Endometrial microvascular endothelial cells (primary cell): ENCODE measurements around the gene FBN3. TPM values are rescaled to one million over a fixed set of nuclear protein-coding genes. Genes with fewer than 3 reads are reported as not detected.
"Not testable (repeated sequence)": the region's sequence is repeated elsewhere in the genome, so short reads cannot be mapped to it uniquely, and the experiment has no call there.

ENCODE experiments used
- in situ Hi-C: cut with HindIII; loops from 2 replicates; pipeline ENCODE4 v1.10.0; 2017; ENCODE audit warnings: low sequenced_read_pairs, low pct_unique_long_range_greater_than_20kb; ENCODE audit errors: inconsistent ontology term
- total RNA-seq: library from RNA; depleted of rRNA; stranded (reverse); fragments of >200 nt; gene quantifications from one replicate; pipeline ENCODE4 v1.2.3, GENCODE V29; 2015; ENCODE audit errors: inconsistent ontology term

Gene FBN3
- total RNA-seq, result not detected

DNA sequence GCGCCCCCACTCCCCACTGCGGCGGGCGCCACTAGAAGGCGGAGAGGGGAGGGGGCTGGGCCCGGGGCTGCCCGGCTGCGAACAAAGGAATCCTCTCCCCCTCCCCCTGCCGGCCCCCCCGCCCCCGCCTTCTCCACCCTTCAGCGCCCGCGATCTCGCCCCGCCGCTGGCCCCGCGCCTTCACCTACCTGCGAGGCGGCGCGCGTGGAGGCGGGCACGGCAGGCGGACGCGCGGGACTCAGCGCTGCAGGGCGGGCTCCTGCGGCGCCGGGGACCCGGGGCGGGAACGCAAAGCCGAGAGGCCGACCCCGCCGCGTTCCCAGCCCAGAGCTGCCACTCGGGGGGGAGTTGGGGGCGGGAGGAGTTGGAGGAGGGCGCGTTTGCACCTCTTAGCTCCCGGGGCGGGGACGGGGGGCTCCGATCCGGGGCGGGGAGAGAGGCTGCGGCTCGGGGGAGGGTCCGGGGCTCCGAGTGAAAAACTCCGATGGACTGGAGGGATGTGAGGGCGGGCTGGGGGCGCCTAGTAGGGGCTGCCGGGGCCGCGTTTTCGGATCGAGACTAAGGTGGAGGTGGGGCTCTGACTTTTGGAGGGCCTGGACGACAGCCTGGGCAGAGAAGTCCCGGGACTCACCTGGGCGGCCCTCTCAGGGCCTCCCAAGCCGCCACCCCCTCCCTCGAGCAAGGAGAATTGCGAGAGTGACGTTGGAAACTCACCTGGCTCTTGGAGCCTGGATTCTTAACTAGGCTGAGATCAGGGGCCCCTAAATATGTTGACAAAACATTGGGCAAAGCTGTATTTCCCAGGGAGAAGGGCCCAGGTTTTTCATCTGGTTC is at the start of gene FBN3:
Gene FBN3 (minus strand): TSS at position 332 of the 834 bp plus-strand sequence. CDS start 2,112 bp downstream, outside the sequence.
- in situ Hi-C loops, result no loop called here

DNA sequence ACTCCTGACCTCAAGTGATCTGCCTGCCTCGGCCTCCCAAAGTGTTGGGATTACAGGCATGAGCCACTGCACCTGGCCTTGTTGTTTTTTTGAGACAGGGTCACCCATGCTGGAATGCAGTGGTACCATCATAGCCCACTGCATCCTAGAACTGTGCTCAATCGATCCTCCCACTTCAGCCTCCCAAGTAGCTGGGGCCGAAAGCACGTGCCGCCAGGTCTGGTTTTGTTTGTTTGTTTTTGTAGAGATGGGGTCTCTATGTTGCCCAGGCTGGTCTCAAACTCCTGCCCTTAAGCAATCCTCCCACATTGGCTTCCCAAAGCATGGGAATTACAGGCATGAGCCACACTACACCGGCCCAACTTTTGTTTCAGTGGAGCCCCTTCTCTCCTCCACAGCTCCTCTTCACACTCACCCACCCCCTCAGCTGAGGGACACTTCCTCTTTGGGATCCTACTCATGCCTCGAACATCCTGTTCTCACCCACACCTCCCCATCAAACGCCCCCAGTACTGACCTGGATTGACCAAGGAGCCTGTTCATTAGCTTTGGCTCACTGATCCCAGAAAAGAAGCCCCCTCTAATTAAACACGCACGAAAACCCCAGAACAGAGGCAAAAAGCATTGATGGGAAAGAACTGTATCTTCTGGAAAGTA is 47.0 kb upstream of the FBN3 start:
- in situ Hi-C loops, result no loop called here

DNA sequence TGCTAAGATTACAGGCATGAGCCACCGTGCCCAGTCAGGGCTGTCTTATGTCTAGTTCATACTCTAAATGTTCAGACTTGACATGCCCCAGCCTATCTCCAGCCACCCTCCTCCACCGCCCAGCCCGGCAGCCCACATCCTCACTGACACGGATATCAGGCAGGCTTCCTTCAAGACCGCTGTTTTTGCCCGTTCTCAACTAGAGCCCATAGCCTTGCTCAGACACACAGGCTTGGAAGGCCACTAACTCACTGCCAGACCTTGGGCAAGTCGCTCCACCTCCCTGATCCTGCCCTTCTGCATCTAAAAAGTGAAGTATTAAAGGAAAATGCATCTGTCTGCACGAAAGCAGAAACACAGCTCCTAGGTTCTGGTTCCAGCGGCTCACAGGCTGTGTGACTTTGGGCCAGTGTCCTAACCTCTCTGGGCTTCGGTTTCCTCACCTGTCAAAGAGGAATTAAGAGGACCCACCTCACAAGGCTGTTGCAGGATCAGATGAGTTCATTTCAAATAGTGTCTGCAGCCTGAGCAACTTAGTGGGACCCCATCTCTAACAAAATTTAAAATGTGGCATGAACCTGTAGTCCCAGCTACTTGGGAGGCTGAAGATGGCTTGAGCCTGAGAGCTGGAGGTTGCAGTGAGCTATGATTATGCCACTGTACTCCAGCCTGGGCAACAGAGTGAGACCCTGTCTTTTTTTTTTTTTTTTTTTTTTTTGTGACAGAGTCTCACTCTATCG is 45.3 kb upstream of the FBN3 start:
- in situ Hi-C loops, result no loop called here

DNA sequence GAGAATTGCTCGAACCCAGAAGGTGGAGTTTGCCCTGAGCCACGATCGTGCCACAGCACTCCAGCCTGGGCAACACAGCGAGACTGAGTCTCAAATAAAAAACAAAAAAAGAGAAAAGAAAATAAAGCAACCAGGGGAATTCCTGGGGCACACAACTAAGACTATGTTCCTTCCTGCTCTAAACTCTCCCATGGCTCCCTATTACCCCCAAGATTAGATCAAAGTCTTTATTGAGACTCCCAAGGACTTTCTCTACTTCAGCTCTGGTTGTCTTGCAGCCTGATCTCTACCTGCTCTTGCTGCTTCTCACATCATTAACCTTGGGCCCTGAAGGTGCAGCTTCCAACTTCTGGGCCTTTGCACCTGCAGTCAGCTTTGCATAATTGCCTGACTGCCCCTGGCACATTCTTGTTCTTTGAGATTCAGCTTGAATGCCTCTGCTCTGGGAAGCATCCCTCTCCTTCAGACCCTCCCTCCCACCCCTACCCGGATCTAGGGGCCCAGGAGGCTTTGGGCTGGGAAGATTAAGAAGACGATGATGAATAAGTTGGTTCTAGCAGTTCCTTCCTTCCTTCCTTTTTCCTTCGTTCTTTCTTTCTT is 42.9 kb upstream of the FBN3 start:
- in situ Hi-C loops, result no loop called here

DNA sequence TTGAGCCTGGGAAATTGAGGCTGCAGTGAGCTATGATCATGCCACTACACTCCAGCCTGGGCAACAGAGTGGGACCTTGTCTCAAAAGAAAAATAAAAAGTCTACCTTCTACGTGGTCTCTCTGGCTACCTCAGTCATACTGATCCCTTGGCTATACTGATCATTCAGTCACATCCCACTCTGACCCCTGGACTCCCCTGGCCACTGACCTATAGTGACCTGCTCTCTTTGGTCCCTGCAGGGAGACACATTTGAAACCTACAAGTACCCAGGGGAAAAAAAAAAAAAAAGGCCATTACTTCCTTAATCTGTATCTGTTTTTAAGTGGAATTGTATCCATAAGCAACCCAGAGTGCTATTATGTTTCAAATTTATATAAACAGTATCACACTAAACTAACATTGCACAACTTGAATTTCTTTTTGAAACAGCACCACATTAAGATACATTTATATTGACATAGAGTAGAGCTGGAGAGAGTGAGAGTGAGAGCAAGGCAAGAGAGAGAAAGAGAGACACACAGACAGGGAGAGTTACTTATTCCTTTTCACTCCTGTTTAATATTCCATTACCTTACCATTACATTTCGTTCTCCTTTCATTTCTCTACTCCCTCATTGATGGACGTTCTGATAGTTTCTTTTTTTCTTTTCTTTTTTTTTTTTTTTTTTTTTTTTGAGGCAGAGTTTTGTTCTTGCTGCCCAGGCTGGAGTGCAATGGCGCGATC is 36.1 kb upstream of the FBN3 start:
- in situ Hi-C loops, result no loop called here

DNA sequence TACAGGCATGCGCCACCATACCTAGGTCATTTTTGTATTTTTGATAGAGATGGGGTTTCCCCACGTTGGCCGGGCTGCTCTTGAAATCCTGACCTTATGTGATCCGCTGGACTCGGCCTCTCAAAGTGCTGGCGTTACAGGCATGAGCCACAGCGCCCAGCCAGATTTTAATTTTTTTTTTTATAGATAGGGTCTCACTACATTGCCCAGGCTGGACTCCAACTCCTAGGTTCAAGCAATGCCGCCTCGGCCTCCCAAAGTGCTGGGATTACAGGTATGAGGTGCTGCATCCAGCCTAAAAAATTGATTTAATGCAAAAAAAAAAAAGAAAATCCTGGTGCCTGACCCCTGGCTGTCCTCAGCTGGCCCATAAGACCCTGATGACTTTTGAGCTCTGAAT is 34.9 kb upstream of the FBN3 start:
- in situ Hi-C loops, result no loop called here

DNA sequence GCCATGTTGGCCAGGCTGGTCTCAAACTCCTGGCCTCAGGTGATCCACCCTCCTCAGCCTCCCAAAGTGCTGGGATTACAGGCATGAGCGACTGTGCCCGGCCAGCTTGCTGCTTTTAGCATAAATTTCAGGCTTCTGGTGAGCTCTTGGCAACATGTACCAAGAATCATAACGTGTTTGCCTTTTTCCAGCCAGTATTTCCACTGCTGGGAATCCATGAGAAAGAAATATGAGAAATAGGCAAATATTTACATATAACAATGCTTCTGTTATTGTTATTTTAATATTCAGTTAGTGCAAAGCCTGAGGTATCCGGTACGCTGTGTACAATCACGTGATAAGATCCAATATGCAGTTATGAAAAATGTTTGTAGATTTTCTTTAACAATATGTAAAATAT is 30.6 kb upstream of the FBN3 start:
- in situ Hi-C loops, result no loop called here

DNA sequence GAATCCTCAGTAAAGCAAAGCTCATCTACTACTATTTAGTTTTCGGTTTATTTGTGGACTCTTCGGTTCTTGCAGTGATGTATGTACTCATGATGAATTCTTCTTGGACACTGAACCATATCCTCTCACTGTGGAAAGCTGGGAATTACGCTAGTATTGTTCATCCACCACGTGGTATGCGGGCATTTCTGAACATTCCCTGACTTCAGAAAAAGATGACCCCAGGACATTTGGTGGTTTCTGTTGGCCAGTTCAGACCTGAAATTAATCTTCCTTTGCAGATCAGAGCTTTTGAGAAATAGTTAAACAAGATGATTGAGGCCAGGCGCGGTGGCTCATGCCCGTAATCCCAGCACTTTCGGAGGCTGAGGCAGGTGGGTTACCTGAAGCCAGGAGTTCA is 25.3 kb upstream of the FBN3 start:
- in situ Hi-C loops, result no loop called here

DNA sequence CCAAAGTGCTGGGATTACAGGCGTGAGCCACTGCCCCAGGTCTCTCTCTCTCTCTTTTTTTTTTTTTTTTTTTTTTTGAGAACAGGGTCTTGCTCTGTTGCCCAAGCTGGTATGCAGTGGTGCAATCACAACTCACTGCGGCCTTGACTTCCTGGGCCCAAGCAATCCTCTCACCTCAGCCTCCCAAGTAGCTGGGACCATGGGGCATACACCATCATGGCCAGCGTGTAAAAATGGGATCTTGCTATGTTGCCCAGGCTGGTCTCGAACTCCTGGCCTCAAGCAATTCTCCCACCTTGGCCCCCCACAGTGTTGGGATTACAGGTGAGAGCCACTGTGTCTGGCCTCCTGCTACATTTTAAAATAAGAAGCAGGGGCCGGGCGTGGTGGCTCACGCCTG is 19.1 kb upstream of the FBN3 start:
- in situ Hi-C loops, result no loop called here

DNA sequence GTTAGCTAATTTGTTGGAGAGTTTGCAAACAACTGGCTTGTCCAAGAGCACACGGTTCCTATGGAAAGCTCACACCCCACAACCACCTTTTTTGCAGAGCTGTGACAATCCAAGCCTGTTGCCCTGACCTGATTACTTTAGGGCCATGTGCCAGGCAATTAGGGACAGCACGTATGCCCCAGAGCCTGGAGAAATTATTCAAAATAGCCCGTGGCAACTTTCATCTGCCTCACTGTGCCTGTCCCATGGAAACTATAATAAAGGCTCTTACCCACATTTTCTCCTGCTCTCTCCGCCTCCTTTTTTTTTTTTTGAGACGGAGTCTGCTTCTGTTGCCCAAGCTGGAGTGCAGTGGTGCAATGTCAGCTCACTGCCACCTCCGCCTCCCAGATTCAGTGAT is 18.6 kb upstream of the FBN3 start:
- in situ Hi-C loops, result no loop called here

DNA sequence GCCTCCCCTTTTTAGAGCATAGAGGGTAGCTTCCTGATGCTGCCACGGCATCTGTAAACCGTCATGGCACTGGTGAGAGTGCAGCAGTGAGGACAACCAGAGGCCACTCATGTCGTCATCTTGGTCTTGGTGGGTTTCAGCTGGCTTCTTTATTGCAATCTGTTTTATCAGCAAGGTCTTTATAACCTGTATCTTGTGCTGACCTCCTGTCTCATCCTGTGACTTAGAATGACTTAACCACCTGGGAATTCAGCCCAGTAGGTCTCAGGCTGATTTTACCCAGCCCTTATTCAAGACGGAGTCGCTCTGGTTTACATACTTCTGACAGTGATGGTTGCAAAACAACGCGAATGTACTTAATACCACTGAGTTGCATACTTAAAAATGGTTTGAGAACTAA is 14.4 kb upstream of the FBN3 start:
- in situ Hi-C loops, result no loop called here

DNA sequence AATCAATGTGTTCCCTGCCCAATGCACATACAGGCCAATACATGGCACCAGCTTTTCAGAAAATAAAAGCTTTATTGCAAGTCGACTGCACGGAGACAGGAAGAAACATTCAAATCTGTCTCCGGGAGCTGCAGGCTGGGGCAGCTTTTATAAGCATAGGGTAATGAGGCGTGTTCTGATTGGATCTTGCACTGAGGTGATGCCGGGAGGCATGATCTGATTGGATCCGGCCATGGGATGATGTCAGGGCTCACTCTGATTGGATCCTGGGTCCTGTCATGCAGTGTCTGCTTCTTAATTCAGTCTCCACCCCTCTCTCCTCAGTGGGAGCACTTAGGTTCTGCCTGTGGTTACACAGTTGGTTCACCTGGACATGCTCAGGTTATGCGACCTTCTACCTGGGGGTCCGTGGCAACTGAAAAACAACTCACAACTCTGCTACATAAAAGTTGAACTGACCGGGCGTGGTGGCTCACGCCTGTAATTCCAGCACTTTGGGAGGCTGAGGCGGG is 11.8 kb upstream of the FBN3 start:
- in situ Hi-C loops, result no loop called here

DNA sequence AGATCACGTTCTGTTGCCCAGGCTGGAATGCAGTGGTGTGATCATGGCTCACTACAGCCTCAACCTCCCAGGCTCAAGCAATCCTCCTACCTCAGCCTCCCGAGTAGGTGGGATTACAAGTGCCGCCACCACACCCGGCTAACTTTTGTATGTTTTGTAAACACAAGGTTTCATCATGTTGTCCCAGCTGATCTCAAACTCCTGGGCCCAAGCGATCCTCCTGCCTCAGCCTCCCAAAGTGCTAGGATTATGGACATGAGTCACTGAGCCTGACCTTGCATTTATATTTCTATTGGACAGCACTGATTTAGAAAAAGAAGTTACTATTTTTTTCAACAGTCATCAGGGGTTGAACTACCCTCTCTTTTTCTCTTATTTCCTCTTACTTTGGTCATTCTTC is 9.9 kb upstream of the FBN3 start:
- in situ Hi-C loops, result not testable (repeated sequence)

DNA sequence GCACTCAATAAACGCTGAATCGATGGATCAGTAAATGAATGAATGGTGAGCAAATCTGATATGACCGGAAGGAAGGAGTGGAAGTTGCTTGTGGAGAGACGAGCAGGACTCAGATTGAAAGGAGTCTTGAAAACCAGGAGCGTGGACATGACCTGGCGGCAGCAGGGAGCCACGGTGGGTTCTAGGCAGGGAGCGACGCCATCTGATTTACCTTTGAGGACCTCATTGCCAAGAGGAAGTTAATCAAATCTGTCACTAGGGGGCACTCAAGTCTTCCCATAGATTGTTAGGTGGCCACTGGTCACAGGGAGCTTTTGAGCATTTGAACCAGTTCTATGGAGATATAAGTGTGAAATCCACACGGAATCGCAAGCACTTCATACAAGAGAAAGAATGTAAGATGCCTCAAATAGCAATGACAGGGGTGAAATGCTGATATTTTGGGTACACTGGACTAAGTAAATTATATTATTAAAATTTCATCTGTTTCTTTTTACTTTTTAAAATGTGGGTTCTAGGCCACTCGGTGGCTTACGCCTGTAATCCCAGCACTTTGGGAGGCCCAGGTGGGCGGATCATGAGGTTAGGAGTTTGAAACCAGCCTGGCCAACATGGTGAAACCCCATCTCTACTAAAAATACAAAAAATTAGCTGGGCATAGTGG is 9.2 kb upstream of the FBN3 start:
- in situ Hi-C loops, result no loop called here

DNA sequence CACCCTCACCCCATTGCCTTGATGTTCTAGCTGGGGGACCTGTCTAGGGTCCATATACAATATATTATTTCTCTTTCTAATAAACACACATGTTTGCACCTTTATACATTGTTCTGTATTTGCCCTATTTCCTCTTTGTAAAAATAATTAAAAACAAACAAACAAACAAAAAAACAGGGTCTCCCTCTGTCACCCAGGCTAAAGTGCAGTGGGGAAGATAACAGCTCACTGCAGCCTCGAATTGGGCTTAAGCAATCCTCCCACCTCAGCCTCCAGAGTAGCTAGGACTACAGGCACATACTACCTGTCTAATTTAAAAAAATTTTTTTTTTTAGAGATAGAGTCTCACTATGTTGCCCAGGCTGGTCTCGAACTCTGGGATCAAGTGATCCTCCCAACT is 5.9 kb upstream of the FBN3 start:
- in situ Hi-C loops, result no loop called here

DNA sequence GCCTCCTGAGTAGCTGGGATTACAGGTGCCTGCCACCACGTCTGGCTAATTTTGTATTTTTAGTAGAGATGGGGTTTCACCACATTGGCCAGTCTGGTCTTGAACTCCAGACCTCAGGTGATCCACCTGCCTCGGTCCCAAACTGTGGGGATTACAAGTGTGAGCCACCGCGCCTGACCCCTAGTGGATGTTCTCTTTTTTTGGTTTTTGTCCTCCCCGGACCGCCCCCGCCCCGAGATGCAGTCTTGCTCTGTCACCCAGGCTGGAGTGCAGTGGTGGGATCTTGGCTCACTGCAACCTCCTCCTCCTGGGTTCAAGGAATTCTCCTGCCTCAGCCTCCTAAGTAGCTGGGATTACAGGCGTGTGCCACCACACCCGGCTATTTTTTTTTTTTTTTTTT is 4.6 kb upstream of the FBN3 start:
- in situ Hi-C loops, result not testable (repeated sequence)

DNA sequence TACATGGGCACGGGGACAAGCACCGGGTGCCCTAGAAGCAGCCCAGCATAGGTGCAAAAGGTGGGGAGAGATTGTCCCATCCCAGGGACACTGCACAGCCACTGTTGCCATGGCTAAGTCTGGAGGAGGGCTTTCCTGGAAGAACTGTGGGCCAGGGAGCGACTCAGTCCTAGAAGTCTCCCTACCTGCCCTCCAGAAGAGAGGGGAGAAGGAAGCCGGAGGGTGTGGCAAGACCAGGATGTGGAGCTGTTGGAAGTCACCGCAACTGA is 2.3 kb upstream of the FBN3 start:
- in situ Hi-C loops, result no loop called here

DNA sequence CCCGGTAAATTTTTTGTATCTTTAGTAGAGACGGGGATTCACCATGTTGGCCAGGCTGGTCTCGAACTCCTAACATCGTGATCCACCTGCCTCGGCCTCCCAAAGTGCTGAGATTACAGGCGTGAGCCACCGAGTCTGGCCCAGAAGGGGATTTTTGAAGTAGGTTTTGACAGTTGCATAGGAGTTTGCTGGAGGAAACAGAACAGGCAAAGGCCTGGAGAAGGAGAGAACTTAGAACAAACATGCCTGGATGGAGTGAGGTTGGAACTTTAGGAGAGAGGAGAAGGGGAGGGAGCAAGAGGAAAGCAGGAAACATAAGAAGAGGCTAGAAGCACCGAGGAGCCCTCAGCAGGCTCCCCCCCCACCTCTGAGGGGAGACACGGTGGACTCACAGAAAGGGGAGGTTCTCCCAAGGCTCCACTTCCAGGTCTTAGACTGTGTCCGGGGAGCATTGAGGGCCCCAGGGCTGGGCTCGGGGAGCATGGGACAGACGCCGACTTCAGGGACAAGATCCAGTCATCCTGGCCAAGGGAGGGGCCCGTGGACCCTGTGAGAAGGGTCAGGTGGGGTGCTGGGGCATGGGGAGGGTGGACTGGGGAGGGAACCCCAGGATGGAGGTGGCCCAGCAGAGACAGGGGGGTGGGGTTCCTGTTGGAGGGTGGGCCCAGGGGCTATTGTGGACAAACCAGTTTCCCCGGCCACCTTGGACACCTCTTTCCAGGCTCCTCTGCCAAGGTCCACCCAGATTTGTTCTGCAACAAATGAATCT is 1.8 kb upstream of the FBN3 start:
- in situ Hi-C loops, result no loop called here
